ENCODE results near the gene CPZ.

DNA sequence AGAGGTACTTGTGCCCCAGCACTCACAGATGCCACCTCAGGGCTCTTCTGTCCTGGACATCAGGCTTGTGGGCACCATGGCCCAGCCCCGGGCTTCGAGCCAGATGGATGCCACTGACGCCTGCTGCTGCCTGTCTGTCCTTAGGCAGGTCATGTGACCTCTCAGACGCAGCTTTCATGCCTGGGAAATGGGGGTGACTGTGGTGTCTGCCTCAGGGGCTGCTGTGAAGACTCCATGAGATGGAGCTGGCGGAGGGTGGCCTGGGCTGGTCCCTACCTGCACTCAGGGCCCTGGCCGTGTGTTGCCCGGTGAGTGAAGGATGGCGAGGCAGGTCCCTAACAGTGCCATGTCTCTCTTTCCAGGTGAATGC is 6.5 kb downstream of the CPZ start:
- TF ChIP-seq, protein P1, sequence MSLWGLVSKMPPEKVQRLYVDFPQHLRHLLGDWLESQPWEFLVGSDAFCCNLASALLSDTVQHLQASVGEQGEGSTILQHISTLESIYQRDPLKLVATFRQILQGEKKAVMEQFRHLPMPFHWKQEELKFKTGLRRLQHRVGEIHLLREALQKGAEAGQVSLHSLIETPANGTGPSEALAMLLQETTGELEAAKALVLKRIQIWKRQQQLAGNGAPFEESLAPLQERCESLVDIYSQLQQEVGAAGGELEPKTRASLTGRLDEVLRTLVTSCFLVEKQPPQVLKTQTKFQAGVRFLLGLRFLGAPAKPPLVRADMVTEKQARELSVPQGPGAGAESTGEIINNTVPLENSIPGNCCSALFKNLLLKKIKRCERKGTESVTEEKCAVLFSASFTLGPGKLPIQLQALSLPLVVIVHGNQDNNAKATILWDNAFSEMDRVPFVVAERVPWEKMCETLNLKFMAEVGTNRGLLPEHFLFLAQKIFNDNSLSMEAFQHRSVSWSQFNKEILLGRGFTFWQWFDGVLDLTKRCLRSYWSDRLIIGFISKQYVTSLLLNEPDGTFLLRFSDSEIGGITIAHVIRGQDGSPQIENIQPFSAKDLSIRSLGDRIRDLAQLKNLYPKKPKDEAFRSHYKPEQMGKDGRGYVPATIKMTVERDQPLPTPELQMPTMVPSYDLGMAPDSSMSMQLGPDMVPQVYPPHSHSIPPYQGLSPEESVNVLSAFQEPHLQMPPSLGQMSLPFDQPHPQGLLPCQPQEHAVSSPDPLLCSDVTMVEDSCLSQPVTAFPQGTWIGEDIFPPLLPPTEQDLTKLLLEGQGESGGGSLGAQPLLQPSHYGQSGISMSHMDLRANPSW (CRISPR knock-in tag; conservative IDR thresholded peaks at IDR 0.05; ENCODE audit: low read depth): no peak
- TF ChIP-seq, protein P2, sequence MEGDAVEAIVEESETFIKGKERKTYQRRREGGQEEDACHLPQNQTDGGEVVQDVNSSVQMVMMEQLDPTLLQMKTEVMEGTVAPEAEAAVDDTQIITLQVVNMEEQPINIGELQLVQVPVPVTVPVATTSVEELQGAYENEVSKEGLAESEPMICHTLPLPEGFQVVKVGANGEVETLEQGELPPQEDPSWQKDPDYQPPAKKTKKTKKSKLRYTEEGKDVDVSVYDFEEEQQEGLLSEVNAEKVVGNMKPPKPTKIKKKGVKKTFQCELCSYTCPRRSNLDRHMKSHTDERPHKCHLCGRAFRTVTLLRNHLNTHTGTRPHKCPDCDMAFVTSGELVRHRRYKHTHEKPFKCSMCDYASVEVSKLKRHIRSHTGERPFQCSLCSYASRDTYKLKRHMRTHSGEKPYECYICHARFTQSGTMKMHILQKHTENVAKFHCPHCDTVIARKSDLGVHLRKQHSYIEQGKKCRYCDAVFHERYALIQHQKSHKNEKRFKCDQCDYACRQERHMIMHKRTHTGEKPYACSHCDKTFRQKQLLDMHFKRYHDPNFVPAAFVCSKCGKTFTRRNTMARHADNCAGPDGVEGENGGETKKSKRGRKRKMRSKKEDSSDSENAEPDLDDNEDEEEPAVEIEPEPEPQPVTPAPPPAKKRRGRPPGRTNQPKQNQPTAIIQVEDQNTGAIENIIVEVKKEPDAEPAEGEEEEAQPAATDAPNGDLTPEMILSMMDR (IDR thresholded peaks at IDR 0.05): no peak
- TF ChIP-seq, protein P3, sequence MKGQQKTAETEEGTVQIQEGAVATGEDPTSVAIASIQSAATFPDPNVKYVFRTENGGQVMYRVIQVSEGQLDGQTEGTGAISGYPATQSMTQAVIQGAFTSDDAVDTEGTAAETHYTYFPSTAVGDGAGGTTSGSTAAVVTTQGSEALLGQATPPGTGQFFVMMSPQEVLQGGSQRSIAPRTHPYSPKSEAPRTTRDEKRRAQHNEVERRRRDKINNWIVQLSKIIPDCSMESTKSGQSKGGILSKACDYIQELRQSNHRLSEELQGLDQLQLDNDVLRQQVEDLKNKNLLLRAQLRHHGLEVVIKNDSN (CRISPR knock-in tag; IDR thresholded peaks at IDR 0.05): no peak
- no peak for TF ChIP-seq ESRRA (CRISPR knock-in tag; IDR thresholded peaks at IDR 0.05; ENCODE audit: borderline replicate concordance)
- TF ChIP-seq, protein P4, sequence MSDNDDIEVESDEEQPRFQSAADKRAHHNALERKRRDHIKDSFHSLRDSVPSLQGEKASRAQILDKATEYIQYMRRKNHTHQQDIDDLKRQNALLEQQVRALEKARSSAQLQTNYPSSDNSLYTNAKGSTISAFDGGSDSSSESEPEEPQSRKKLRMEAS (CRISPR knock-in tag; IDR thresholded peaks at IDR 0.05): no peak
- no peak for TF ChIP-seq TCF7 (CRISPR knock-in tag; IDR thresholded peaks at IDR 0.05; ENCODE audit: low read depth)
- TF ChIP-seq FOXJ3 (CRISPR knock-in tag; IDR thresholded peaks at IDR 0.05; ENCODE audit: borderline replicate concordance): no peak
- no peak for TF ChIP-seq NR1H2 (CRISPR knock-in tag; IDR thresholded peaks at IDR 0.05)
- no peak for TF ChIP-seq GABPB1 (CRISPR knock-in tag; IDR thresholded peaks at IDR 0.05)
- TF ChIP-seq, protein P5, sequence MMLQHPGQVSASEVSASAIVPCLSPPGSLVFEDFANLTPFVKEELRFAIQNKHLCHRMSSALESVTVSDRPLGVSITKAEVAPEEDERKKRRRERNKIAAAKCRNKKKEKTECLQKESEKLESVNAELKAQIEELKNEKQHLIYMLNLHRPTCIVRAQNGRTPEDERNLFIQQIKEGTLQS (CRISPR knock-in tag; conservative IDR thresholded peaks at IDR 0.05): no peak
- TF ChIP-seq, protein P6, sequence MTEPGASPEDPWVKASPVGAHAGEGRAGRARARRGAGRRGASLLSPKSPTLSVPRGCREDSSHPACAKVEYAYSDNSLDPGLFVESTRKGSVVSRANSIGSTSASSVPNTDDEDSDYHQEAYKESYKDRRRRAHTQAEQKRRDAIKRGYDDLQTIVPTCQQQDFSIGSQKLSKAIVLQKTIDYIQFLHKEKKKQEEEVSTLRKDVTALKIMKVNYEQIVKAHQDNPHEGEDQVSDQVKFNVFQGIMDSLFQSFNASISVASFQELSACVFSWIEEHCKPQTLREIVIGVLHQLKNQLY (CRISPR knock-in tag; IDR thresholded peaks at IDR 0.05): no peak
